PC-3 (cell line): ENCODE measurements around the gene NIT1. TPM values are rescaled to one million over a fixed set of nuclear protein-coding genes. Genes with fewer than 3 reads are reported as not detected.

Experiments used
- ATAC-seq: fragments of 200-7000 bp; cut with Tn5 transposase; 2 replicates; pipeline ENCODE4 v1.9.1; 2020; ENCODE audit warnings: mild to moderate bottlenecking, moderate library complexity
- BruUV-seq: library from RNA; stranded (reverse); fragments of 400-500 nt; replicated peaks from 2 replicates; lab custom pipeline; 2021; lab: Mats Ljungman, UMichigan
- CTCF ChIA-PET: fragments of 300-600 bp; sonication (Branson Sonifier 250); formaldehyde crosslinking; loops from one replicate; lab custom pipeline; 2022; ENCODE audit warnings: antibody characterized with exemption; lab: Charles Lee
- POLR2A ChIA-PET: fragments of 300-600 bp; sonication (Branson Sonifier 250); formaldehyde crosslinking; loops from one replicate; lab custom pipeline; 2022; ENCODE audit warnings: antibody characterized with exemption; ENCODE audit not compliant: unreplicated experiment; lab: Charles Lee
- DNase-seq: peaks from one replicate; pipeline ENCODE4 v3.0.0-alpha.2; 2015
- H2AFZ ChIP-seq: fragments of 300-600 bp; sonication (generic); 2 replicates; pipeline ENCODE4 v1.6.0; 2016; ENCODE audit warnings: antibody characterized with exemption, low read length
- H3F3A ChIP-seq: fragments of 300-600 bp; sonication (generic); one replicate; pipeline ENCODE4 v1.6.0; 2017; ENCODE audit warnings: antibody characterized with exemption, low read length, control low read depth, mild to moderate bottlenecking; ENCODE audit not compliant: unreplicated experiment
- H3K27ac ChIP-seq: fragments of 300-600 bp; sonication (generic); 2 replicates; pipeline ENCODE4 v1.5.1; 2016; ENCODE audit warnings: mild to moderate bottlenecking, low read length
- H3K27me3 ChIP-seq: fragments of 300-600 bp; sonication (generic); 2 replicates; pipeline ENCODE4 v1.6.1; 2016; ENCODE audit warnings: low read length, mixed read lengths
- H3K36me3 ChIP-seq: fragments of 300-600 bp; sonication (generic); 2 replicates; pipeline ENCODE4 v1.6.1; 2016; ENCODE audit warnings: low read depth, mixed run types, low read length, mixed read lengths
- H3K4me1 ChIP-seq: fragments of 300-600 bp; sonication (generic); 2 replicates; pipeline ENCODE4 v1.5.1; 2016; ENCODE audit warnings: low read length; ENCODE audit not compliant: insufficient read depth
- H3K4me2 ChIP-seq: fragments of 300-600 bp; sonication (generic); 2 replicates; pipeline ENCODE4 v1.6.0; 2016; ENCODE audit warnings: low read length
- H3K4me3 ChIP-seq: fragments of 300-600 bp; sonication (generic); 2 replicates; pipeline ENCODE4 v1.5.1; 2016; ENCODE audit warnings: mild to moderate bottlenecking, low read length, mixed read lengths
- H3K79me2 ChIP-seq: fragments of 300-600 bp; sonication (generic); 2 replicates; pipeline ENCODE4 v1.6.1; 2017; ENCODE audit warnings: low read length, mixed read lengths
- H3K9ac ChIP-seq: fragments of 300-600 bp; sonication (generic); 2 replicates; pipeline ENCODE4 v1.6.0; 2016; ENCODE audit warnings: mild to moderate bottlenecking, low read length
- H3K9me2 ChIP-seq: fragments of 300-600 bp; sonication (generic); replicated peaks from 2 replicates; pipeline ENCODE4 v1.6.1; 2016; ENCODE audit warnings: mixed run types, low read length, mixed read lengths
- H3K9me3 ChIP-seq: fragments of 300-600 bp; sonication (generic); 2 replicates; pipeline ENCODE4 v1.6.1; 2016; ENCODE audit warnings: low read length, mixed read lengths
- H4K20me1 ChIP-seq: fragments of 300-600 bp; sonication (generic); 2 replicates; pipeline ENCODE4 v1.6.1; 2016; ENCODE audit warnings: low read length, mixed read lengths
- EZH2 ChIP-seq: fragments of 300-600 bp; sonication (generic); IDR thresholded peaks from one replicate; pipeline ENCODE4 v1.6.1; 2017; ENCODE audit warnings: antibody characterized with exemption, mild to moderate bottlenecking, low read length; ENCODE audit not compliant: unreplicated experiment
- EZH2phosphoT487 ChIP-seq: fragments of 300-600 bp; sonication (generic); IDR thresholded peaks from 2 replicates; pipeline ENCODE4 v1.6.1; 2018; ENCODE audit warnings: mild to moderate bottlenecking, antibody characterized with exemption, low read length, borderline replicate concordance
- intact Hi-C: fragments of 100-400 bp; cut with micrococcal nuclease; formaldehyde crosslinking; loops from 2 replicates; pipeline ENCODE4 v1.9.0; 2023
- total RNA-seq: library from RNA; depleted of rRNA; stranded (reverse); fragments of >200 nt; gene quantifications from 2 replicates; pipeline ENCODE4 v1.2.3, GENCODE V29; 2014
- TF ChIP-seq, protein P1 (sequence below): fragments of 300-600 bp; sonication (generic); conservative IDR thresholded peaks from 2 replicates; pipeline ENCODE4 v1.5.1; 2017; ENCODE audit warnings: antibody characterized with exemption, low read depth, mild to moderate bottlenecking, low read length

Gene NIT1
- total RNA-seq, 1 experiment from 2014 or later = 18.1 TPM

DNA sequence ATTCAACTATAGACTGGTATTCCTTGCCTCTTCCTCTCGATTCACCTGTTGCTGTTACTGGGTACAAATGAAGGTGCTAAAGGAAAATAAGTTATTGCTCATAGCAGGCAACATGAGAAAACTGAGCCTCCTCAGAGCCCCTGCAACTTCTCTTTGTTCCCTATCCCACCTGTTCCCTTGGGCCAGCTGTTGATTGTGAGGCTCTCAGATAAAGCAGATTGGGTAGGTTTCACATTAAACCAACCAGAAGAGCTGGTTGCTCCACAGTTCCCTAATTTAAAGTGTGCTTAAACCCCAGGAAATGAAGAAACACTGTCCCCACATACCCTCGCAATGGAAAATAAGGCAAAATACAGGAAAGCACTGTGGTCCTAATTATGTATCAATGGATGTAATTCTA lies 9.7 kb downstream of the NIT1 start:
- BruUV-seq = no TSS peak
- TF ChIP-seq, protein P1, sequence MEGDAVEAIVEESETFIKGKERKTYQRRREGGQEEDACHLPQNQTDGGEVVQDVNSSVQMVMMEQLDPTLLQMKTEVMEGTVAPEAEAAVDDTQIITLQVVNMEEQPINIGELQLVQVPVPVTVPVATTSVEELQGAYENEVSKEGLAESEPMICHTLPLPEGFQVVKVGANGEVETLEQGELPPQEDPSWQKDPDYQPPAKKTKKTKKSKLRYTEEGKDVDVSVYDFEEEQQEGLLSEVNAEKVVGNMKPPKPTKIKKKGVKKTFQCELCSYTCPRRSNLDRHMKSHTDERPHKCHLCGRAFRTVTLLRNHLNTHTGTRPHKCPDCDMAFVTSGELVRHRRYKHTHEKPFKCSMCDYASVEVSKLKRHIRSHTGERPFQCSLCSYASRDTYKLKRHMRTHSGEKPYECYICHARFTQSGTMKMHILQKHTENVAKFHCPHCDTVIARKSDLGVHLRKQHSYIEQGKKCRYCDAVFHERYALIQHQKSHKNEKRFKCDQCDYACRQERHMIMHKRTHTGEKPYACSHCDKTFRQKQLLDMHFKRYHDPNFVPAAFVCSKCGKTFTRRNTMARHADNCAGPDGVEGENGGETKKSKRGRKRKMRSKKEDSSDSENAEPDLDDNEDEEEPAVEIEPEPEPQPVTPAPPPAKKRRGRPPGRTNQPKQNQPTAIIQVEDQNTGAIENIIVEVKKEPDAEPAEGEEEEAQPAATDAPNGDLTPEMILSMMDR = no peak
- TF ChIP-seq EZH2phosphoT487 (no peak), EZH2 (no peak)
- H3K4me1 ChIP-seq = peaks cover 18% of the 10 kb centered on the region
- H3K9me3 ChIP-seq = no peaks in the 10 kb centered on the region
- no peaks in the 10 kb centered on the region for H3K27me3 ChIP-seq
- no peak overlapping the region for H3K27ac ChIP-seq
- no peaks in the 10 kb centered on the region for H3K9me2 ChIP-seq
- H2AFZ ChIP-seq = no peak overlapping the region
- H3K36me3 ChIP-seq = peaks cover 50% of the 10 kb centered on the region
- no peak overlapping the region for H3K4me2 ChIP-seq
- DNase-seq (no peak), ATAC-seq (no peak)
- H4K20me1 ChIP-seq = no peaks in the 10 kb centered on the region
- no peak overlapping the region for H3K9ac ChIP-seq
- CTCF ChIA-PET = no interaction called here
- intact Hi-C loops = no loop called here
- POLR2A ChIA-PET = interaction anchor here (0.7 to 0.8 kb wide), 2 partner anchors 90 to 107 kb away, joined by 3 read pairs; partner anchors contain the start of gene F11R
- H3F3A ChIP-seq = no peaks in the 10 kb centered on the region
- peaks cover 69% of the 10 kb centered on the region for H3K79me2 ChIP-seq
- no peak overlapping the region for H3K4me3 ChIP-seq

DNA sequence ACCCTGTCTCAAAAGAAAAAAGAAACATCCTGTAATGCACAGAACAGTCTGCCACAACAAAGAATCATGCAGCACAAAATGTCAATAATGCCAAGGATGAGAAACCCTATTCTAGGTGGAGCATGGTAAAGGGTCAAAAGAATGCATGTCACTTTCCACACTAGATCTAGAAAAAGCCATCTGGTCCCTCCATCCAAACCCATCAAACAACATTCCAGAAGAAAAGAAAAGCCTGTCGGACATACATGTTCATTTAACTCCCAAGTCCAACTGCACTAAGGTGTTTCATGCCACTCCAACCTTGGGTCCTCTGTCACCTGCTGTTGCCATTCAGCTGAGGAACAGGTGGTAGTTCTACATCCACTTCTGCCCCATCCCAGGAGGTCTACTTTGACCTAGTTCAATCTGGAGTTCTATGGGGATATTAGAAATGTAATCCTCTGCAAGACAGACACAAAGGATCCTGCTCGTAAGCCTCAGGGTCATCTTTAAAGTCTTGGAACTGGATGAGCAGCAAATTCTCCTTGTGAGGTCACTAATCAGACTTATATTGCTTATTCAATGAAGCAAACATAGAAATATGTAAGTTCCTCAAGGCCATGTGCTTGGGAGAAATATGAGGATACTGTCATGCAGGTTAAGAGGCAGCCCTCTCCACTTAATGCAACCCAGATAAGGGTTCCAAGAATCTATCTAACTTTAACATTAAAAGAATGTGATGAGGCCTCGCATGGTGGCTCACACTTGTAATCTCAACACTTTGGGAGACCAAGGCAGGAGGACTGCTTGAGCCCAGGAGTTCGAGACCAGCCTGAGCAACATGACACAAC lies 10.9 kb downstream of the NIT1 start:
- H3K27ac ChIP-seq = no peak overlapping the region
- no peaks in the 10 kb centered on the region for H4K20me1 ChIP-seq
- no TSS peak for BruUV-seq
- H2AFZ ChIP-seq = no peak overlapping the region
- TF ChIP-seq EZH2 (no peak), EZH2phosphoT487 (no peak)
- TF ChIP-seq, protein P1 = no peak
- CTCF ChIA-PET = no interaction called here
- H3K4me1 ChIP-seq = peaks cover 18% of the 10 kb centered on the region
- H3K9me2 ChIP-seq = no peaks in the 10 kb centered on the region
- peaks cover 5% of the 10 kb centered on the region for H3F3A ChIP-seq
- POLR2A ChIA-PET = interaction anchor here (0.6 kb wide), 1 partner anchor 253 kb away, joined by 3 read pairs; no protein-coding TSS in a partner anchor
- H3K4me2 ChIP-seq = no peak overlapping the region
- H3K36me3 ChIP-seq = peaks cover 42% of the 10 kb centered on the region
- peaks cover 78% of the 10 kb centered on the region for H3K79me2 ChIP-seq
- no peak for DNase-seq
- no peaks in the 10 kb centered on the region for H3K27me3 ChIP-seq
- intact Hi-C loops = no loop called here
- no peak overlapping the region for H3K9ac ChIP-seq
- H3K4me3 ChIP-seq = no peak overlapping the region
- ATAC-seq = no peak
- H3K9me3 ChIP-seq = no peaks in the 10 kb centered on the region

DNA sequence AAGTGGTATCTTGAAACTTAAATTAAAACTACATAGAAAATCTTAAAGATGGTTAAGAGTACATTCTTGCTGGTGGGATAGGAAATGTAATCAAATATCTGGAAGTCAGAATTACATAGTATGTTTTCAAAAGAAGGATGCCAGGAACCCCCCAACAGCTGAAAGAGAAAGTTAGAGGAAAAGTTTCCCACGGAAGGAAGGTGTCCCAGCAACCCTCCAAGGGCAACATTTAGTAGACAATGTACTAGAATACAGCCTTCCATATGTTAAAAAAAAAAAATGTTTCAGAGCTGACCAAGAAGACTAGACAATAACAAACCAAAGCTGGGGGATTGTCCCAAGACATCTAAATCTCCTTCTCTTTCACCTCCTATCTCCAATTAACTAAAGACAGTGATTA lies 12.4 kb downstream of the NIT1 start:
- peak overlapping the region; percentile 90; the same call in 1 of the 2 replicates for H3K4me3 ChIP-seq
- peaks cover 87% of the 10 kb centered on the region for H3K79me2 ChIP-seq
- no peaks in the 10 kb centered on the region for H3K9me3 ChIP-seq

More for the DNA sequence above, 12.4 kb downstream of the NIT1 start:
- H2AFZ ChIP-seq = no peak overlapping the region
- H3F3A ChIP-seq = peaks cover 5% of the 10 kb centered on the region
- ATAC-seq (no peak), DNase-seq (no peak)
- no peak overlapping the region for H3K9ac ChIP-seq
- intact Hi-C loops = no loop called here
- H4K20me1 ChIP-seq = no peaks in the 10 kb centered on the region
- H3K9me2 ChIP-seq = no peaks in the 10 kb centered on the region
- H3K4me2 ChIP-seq = peak overlapping the region; percentile 98
- TF ChIP-seq EZH2phosphoT487 = no peak
- no peak for TF ChIP-seq EZH2
- TF ChIP-seq, protein P1 = no peak
- ChIA-PET POLR2A (interaction anchor here (0.6 kb wide), 1 partner anchor 109 kb away, joined by 11 read pairs; the partner anchor contains the start of gene F11R), CTCF (no interaction called here)
- H3K4me1 ChIP-seq = peaks cover 18% of the 10 kb centered on the region
- H3K27ac ChIP-seq = no peak overlapping the region
- H3K27me3 ChIP-seq = no peaks in the 10 kb centered on the region
- no TSS peak for BruUV-seq
- H3K36me3 ChIP-seq = peaks cover 31% of the 10 kb centered on the region
